H7 (cell line): ENCODE data around the gene RBM44. TPM values are rescaled to one million over a fixed set of nuclear protein-coding genes. Genes with fewer than 3 reads are reported as not detected.
"Not testable (repeated sequence)": the region's sequence is repeated elsewhere in the genome, so short reads cannot be mapped to it uniquely, and the experiment has no call there.

Experiments used
- DNase-seq: peaks from one replicate; pipeline ENCODE4 v3.0.0; 2012
- H3K27me3 ChIP-seq: 2 replicates; pipeline ENCODE4 v1.6.0; 2011; ENCODE audit warnings: mild to moderate bottlenecking, low read length; ENCODE audit not compliant: control insufficient read depth, insufficient read depth
- H3K36me3 ChIP-seq: replicated peaks from 2 replicates; pipeline ENCODE4 v1.5.1; 2011; ENCODE audit warnings: low read length; ENCODE audit not compliant: control insufficient read depth, insufficient read depth
- H3K4me3 ChIP-seq: 2 replicates; pipeline ENCODE4 v1.5.1; 2011; ENCODE audit warnings: low read depth, mild to moderate bottlenecking, control low read depth, low read length, moderate library complexity; ENCODE audit not compliant: insufficient read depth
- total RNA-seq: library from RNA; depleted of rRNA; stranded (reverse); fragments of >200 nt; shearing (Covaris generic); gene quantifications from 2 replicates; pipeline ENCODE4 v1.2.3, GENCODE V29; 2014

RBM44 gene
- total RNA-seq, 1 experiment from 2014 or later: 0.94 TPM

- Histone ChIP-seq H3K4me3 (no peak overlapping the region), H3K27me3 (no peaks in the 10 kb centered on the region), H3K36me3 (no peaks in the 10 kb centered on the region)
- no peak for DNase-seq
Observed at GRCh38 chr2:237801466-237801865, 2.9 kb downstream of the RBM44 start.

- DNase-seq: no peak
- H3K36me3 ChIP-seq: no peaks in the 10 kb centered on the region
- no peaks in the 10 kb centered on the region for H3K27me3 ChIP-seq
- H3K4me3 ChIP-seq: no peak overlapping the region
Observed at GRCh38 chr2:237806334-237806733, 7.8 kb downstream of the RBM44 start.

- H3K27me3 ChIP-seq: no peaks in the 10 kb centered on the region
Observed at GRCh38 chr2:237815637-237816036, 17.1 kb downstream of the RBM44 start.

GRCh38 chr2:237816531-237816930 lies 18.0 kb downstream of the RBM44 start:
- Histone ChIP-seq H3K36me3 (no peaks in the 10 kb centered on the region), H3K27me3 (no peaks in the 10 kb centered on the region), H3K4me3 (no peak overlapping the region)
- no peak for DNase-seq

More at GRCh38 chr2:237815637-237816036, 17.1 kb downstream of the RBM44 start:
- no peak overlapping the region for H3K4me3 ChIP-seq
- H3K36me3 ChIP-seq: no peaks in the 10 kb centered on the region
- DNase-seq: no peak

GRCh38 chr2:237818066-237818473 lies 19.5 kb downstream of the RBM44 start:
- Histone ChIP-seq H3K36me3 (no peaks in the 10 kb centered on the region), H3K27me3 (no peaks in the 10 kb centered on the region), H3K4me3 (no peak overlapping the region)
- no peak for DNase-seq

GRCh38 chr2:237819231-237819630 lies 20.7 kb downstream of the RBM44 start:
- DNase-seq: no peak
- Histone ChIP-seq H3K4me3 (no peak overlapping the region), H3K27me3 (no peaks in the 10 kb centered on the region), H3K36me3 (no peaks in the 10 kb centered on the region)

- Histone ChIP-seq H3K36me3 (no peaks in the 10 kb centered on the region), H3K4me3 (no peak overlapping the region), H3K27me3 (no peaks in the 10 kb centered on the region)
- no peak for DNase-seq
Observed at GRCh38 chr2:237820421-237820820, 21.8 kb downstream of the RBM44 start.

- Histone ChIP-seq H3K4me3 (no peak overlapping the region), H3K36me3 (no peaks in the 10 kb centered on the region), H3K27me3 (no peaks in the 10 kb centered on the region)
- no peak for DNase-seq
Observed at GRCh38 chr2:237823544-237823943, 25.0 kb downstream of the RBM44 start.

- DNase-seq: no peak
- H3K36me3 ChIP-seq: no peaks in the 10 kb centered on the region
- H3K27me3 ChIP-seq: no peaks in the 10 kb centered on the region
- no peak overlapping the region for H3K4me3 ChIP-seq
Observed at GRCh38 chr2:237824085-237824484, 25.5 kb downstream of the RBM44 start.

GRCh38 chr2:237827421-237827987 lies 28.9 kb downstream of the RBM44 start:
- DNase-seq: no peak

GRCh38 chr2:237830522-237830921 lies 31.9 kb downstream of the RBM44 start:
- no peaks in the 10 kb centered on the region for H3K27me3 ChIP-seq
- no peak overlapping the region for H3K4me3 ChIP-seq
- no peaks in the 10 kb centered on the region for H3K36me3 ChIP-seq
- no peak for DNase-seq

More at GRCh38 chr2:237827421-237827987, 28.9 kb downstream of the RBM44 start:
- H3K36me3 ChIP-seq: no peaks in the 10 kb centered on the region
- no peaks in the 10 kb centered on the region for H3K27me3 ChIP-seq
- H3K4me3 ChIP-seq: no peak overlapping the region

GRCh38 chr2:237833546-237833945 lies 35.0 kb downstream of the RBM44 start:
- Histone ChIP-seq H3K4me3 (no peak overlapping the region), H3K27me3 (no peaks in the 10 kb centered on the region), H3K36me3 (no peaks in the 10 kb centered on the region)
- DNase-seq: no peak

GRCh38 chr2:237835372-237835771 lies 36.8 kb downstream of the RBM44 start:
- no peak for DNase-seq
- H3K36me3 ChIP-seq: no peaks in the 10 kb centered on the region
- no peak overlapping the region for H3K4me3 ChIP-seq
- H3K27me3 ChIP-seq: no peaks in the 10 kb centered on the region

GRCh38 chr2:237841051-237841450 lies 42.5 kb downstream of the RBM44 start:
- Histone ChIP-seq H3K4me3 (no peak overlapping the region), H3K27me3 (no peaks in the 10 kb centered on the region), H3K36me3 (no peaks in the 10 kb centered on the region)
- DNase-seq: no peak

- not testable (repeated sequence) for H3K27me3 ChIP-seq, H3K36me3 ChIP-seq, DNase-seq, H3K4me3 ChIP-seq
Observed at GRCh38 chr2:237848940-237849339, 50.4 kb downstream of the RBM44 start.

- no peak for DNase-seq
- Histone ChIP-seq H3K27me3 (peaks cover 6% of the 10 kb centered on the region), H3K4me3 (no peak overlapping the region), H3K36me3 (no peaks in the 10 kb centered on the region)
Observed at GRCh38 chr2:237854295-237854694, 55.7 kb downstream of the RBM44 start.
